Panc1 (cell line): Measurements from ENCODE around the gene TOR2A. TPM values are rescaled to one million over a fixed set of nuclear protein-coding genes. Genes with fewer than 3 reads are reported as not detected.

Experiments
- ATAC-seq: fragments of 200-7000 bp; cut with Tn5 transposase; 2 replicates; pipeline ENCODE4 v1.9.1; 2020; ENCODE audit warnings: mild to moderate bottlenecking, moderate library complexity
- BruUV-seq: library from RNA; stranded (reverse); fragments of 400-500 nt; replicated peaks from 2 replicates; lab custom pipeline; 2021; lab: Mats Ljungman, UMichigan
- CTCF ChIA-PET: fragments of 300-600 bp; sonication (Branson Sonifier 250); formaldehyde crosslinking; loops from one replicate; lab custom pipeline; 2022; ENCODE audit warnings: antibody characterized with exemption; lab: Charles Lee
- POLR2A ChIA-PET: fragments of 300-600 bp; sonication (Branson Sonifier 250); formaldehyde crosslinking; loops from one replicate; lab custom pipeline; 2022; ENCODE audit warnings: antibody characterized with exemption; lab: Charles Lee
- DNase-seq: peaks from one replicate; pipeline ENCODE4 v3.0.0-alpha.2; 2010; ENCODE audit warnings: low read depth, low spot score
- H3K27ac ChIP-seq: 2 replicates; pipeline ENCODE4 v1.5.1; 2011; ENCODE audit warnings: mild to moderate bottlenecking, low read length, inconsistent platforms
- H3K27me3 ChIP-seq: fragments of 200-500 bp; sonication (Bioruptor generic); 2 replicates; pipeline ENCODE4 v1.6.0; 2014; ENCODE audit warnings: low read length, inconsistent platforms; ENCODE audit not compliant: control insufficient read depth, insufficient read depth
- H3K36me3 ChIP-seq: fragments of 200-500 bp; sonication (Bioruptor generic); 2 replicates; pipeline ENCODE4 v1.5.1; 2014; ENCODE audit warnings: inconsistent platforms, mild to moderate bottlenecking, low read length, moderate library complexity; ENCODE audit not compliant: control insufficient read depth, insufficient read depth
- H3K4me1 ChIP-seq: 2 replicates; pipeline ENCODE4 v1.5.1; 2011; ENCODE audit warnings: inconsistent platforms, mild to moderate bottlenecking, low read length, moderate library complexity; ENCODE audit not compliant: control insufficient read depth, insufficient read depth
- H3K4me3 ChIP-seq, 2 experiments: 2 replicates each; pipeline ENCODE4 v1.5.1; 2011 to 2012; ENCODE audit warnings: low read depth in 2 of 2, low read length in 2 of 2, mild to moderate bottlenecking in 2 of 2, inconsistent platforms in 1 of 2, moderate library complexity in 1 of 2
- H3K9me3 ChIP-seq: fragments of 200-500 bp; sonication (Bioruptor generic); 2 replicates; pipeline ENCODE4 v1.5.1; 2014; ENCODE audit warnings: low read depth, mild to moderate bottlenecking, inconsistent platforms, low read length, moderate library complexity; ENCODE audit not compliant: control insufficient read depth, insufficient read depth
- CTCF ChIP-seq: fragments of 450-650 bp; IDR thresholded peaks from 2 replicates; pipeline ENCODE4 v1.5.1; 2017; ENCODE audit warnings: mild to moderate bottlenecking
- POLR2AphosphoS5 ChIP-seq: IDR thresholded peaks from 2 replicates; pipeline ENCODE4 v1.6.1; 2012; ENCODE audit warnings: mild to moderate bottlenecking, low read depth, low read length, moderate library complexity
- REST ChIP-seq, 2 experiments: IDR thresholded peaks; 2 replicates each; pipeline ENCODE4 v1.6.1; 2011 to 2012; ENCODE audit warnings: low read depth in 2 of 2, control low read depth in 1 of 2, low read length in 1 of 2, mild to moderate bottlenecking in 1 of 2, moderate library complexity in 1 of 2; ENCODE audit not compliant: insufficient read depth in 1 of 2
- SIN3A ChIP-seq: IDR thresholded peaks from 2 replicates; pipeline ENCODE4 v1.6.1; 2012; ENCODE audit warnings: low read depth, mild to moderate bottlenecking, low read length, moderate library complexity, borderline replicate concordance; ENCODE audit not compliant: insufficient read depth
- TCF7L2 ChIP-seq: IDR thresholded peaks from 2 replicates; pipeline ENCODE4 v1.6.1; 2011; ENCODE audit warnings: mild to moderate bottlenecking, low read depth, low read length, inconsistent platforms
- in situ Hi-C: cut with HindIII; loops from 2 replicates; pipeline ENCODE4 v1.10.0; 2016; ENCODE audit warnings: low sequenced_read_pairs, low pct_unique_long_range_greater_than_20kb
- intact Hi-C: fragments of 100-400 bp; cut with micrococcal nuclease; formaldehyde crosslinking; loops from one replicate; pipeline ENCODE4 v1.10.0; 2022; ENCODE audit not compliant: unreplicated experiment
- total RNA-seq: library from RNA; stranded (reverse); gene quantifications from one replicate; pipeline ENCODE4 v1.2.1, GENCODE V29; 2021; ENCODE audit not compliant: unreplicated experiment

The TOR2A gene
- total RNA-seq, 1 experiment from 2014 or later, result 8.2 TPM

GRCh38 chr9:127728808-127729207, 6.3 kb downstream of the TOR2A start:
- BruUV-seq, result no TSS peak
- no peaks in the 10 kb centered on the region for H3K9me3 ChIP-seq
- H3K27ac ChIP-seq, result no peak overlapping the region
- DNase-seq (no peak), ATAC-seq (no peak)
- intact Hi-C loops (no loop called here), in situ Hi-C loops (no loop called here)
- H3K4me1 ChIP-seq, result no peaks in the 10 kb centered on the region
- ChIA-PET CTCF (interaction anchor here (1.0 kb wide), 1 partner anchor 129 kb away, joined by 7 read pairs; no protein-coding TSS in a partner anchor), POLR2A (interaction anchor here (0.6 kb wide), 1 partner anchor 425 kb away, joined by 9 read pairs; no protein-coding TSS in a partner anchor)
- TF ChIP-seq REST (IDR thresholded peaks at IDR 0.05; ENCODE audit: insufficient read depth in 1 of 2, low read depth in 2 of 2, low read length in 1 of 2) (no peak), POLR2AphosphoS5 (no peak), TCF7L2 (no peak), CTCF (no peak), SIN3A (no peak)
- no peaks in the 10 kb centered on the region for H3K36me3 ChIP-seq
- no peak overlapping the region for H3K4me3 ChIP-seq
- H3K27me3 ChIP-seq, result no peaks in the 10 kb centered on the region

GRCh38 chr9:127726871-127727270, 8.2 kb downstream of the TOR2A start:
- DNase-seq (no peak), ATAC-seq (no peak)
- CTCF ChIA-PET, result no interaction called here
- in situ Hi-C loops, result no loop called here
- no peaks in the 10 kb centered on the region for H3K27me3 ChIP-seq
- H3K27ac ChIP-seq, result no peak overlapping the region
- no peaks in the 10 kb centered on the region for H3K36me3 ChIP-seq
- no peaks in the 10 kb centered on the region for H3K4me1 ChIP-seq
- intact Hi-C loops, result no loop called here
- POLR2A ChIA-PET, result no interaction called here
- no peak overlapping the region for H3K4me3 ChIP-seq
- no peaks in the 10 kb centered on the region for H3K9me3 ChIP-seq
- TF ChIP-seq SIN3A, result no peak
- TF ChIP-seq REST (IDR thresholded peaks at IDR 0.05; ENCODE audit: insufficient read depth in 1 of 2, low read depth in 2 of 2, low read length in 1 of 2), result no peak
- TF ChIP-seq POLR2AphosphoS5, result no peak
- no peak for TF ChIP-seq CTCF
- BruUV-seq, result no TSS peak
